Stimulated activated CD8-positive, alpha-beta memory T cell treated with anti-CD3 and anti-CD28 coated beads, Interleukin-7, amount 100 ng/mL, for 4 hours (primary cell): ENCODE data around the gene EOLA2.
"Not testable (repeated sequence)": the region's sequence is repeated elsewhere in the genome, so short reads cannot be mapped to it uniquely, and the experiment has no call there.

Source experiments
- DNase-seq, 2 donors: peaks; one replicate each; pipeline ENCODE4 v3.0.0-alpha.2; 2020; ENCODE audit warnings: low read depth in 2 of 2

Gene EOLA2

DNA sequence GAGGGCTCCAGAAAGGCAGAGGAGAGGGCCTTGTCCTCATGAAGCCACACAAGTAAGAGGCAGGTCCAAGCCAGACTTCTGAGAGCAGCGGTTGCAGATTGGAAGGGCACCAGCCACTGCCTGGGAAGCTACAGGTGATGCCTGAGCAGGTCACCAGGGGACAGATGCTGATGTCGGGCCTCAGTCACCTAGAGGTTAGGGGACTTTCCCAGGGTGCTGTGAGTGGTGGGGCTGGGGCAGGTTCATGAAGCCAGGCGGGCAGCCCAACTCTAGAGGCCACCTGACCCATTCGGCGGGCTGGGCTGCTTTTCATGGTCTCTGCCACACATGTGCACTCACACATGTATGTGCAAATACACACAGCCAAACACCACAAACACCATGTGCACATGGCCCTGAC is 5.3 kb downstream of the EOLA2 start:
- DNase-seq: not testable (repeated sequence)

GRCh38 chrX:149932150-149932549 is 6.1 kb downstream of the EOLA2 start:
- DNase-seq: not testable (repeated sequence)

- DNase-seq: not testable (repeated sequence)
Measured at GRCh38 chrX:149931355-149931754, 6.9 kb downstream of the EOLA2 start.

DNA sequence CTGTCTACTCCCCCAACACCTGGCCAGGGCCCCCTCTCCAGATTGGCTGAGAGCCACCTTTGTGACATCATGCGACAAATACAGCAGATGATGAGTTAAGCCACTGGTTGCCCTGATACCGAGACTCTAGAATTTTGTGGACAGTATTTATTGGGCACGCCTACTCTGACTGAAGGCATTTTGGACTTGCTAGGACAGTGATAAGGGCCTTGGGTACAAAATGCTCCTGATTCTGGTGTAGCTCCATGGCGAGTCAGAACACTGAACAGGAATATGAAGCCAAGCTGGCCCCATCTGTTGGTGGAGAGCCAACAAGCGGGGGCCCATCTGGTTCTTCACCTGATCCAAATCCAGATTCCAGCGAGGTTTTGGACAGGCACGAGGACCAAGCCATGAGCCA is 8.9 kb downstream of the EOLA2 start, which contains the start of gene HSFX4:
Gene HSFX4, plus strand, starts transcription at position 174 of the 400 bp plus-strand sequence. Its CDS starts 72 bp downstream, at position 246.
- DNase-seq: not testable (repeated sequence)

GRCh38 chrX:149928635-149929034 is 9.7 kb downstream of the EOLA2 start:
- not testable (repeated sequence) for DNase-seq

DNA sequence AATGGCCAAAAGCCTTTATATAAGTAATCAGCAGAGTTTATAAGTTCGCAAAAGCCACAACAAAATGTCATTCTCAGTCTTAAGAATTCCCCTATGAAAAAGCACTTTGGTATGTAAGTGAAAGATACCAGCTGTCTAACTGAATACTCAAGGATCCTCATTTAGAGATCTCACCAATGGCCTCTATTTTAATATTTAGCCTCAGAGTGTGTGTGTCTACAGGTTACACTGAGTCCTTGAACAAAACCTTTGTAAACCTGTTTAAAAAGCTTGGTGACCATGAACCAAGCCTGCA is 10.4 kb downstream of the EOLA2 start:
- not testable (repeated sequence) for DNase-seq

- DNase-seq: not testable (repeated sequence)
Measured at GRCh38 chrX:149927245-149927963, 10.9 kb downstream of the EOLA2 start.

DNA sequence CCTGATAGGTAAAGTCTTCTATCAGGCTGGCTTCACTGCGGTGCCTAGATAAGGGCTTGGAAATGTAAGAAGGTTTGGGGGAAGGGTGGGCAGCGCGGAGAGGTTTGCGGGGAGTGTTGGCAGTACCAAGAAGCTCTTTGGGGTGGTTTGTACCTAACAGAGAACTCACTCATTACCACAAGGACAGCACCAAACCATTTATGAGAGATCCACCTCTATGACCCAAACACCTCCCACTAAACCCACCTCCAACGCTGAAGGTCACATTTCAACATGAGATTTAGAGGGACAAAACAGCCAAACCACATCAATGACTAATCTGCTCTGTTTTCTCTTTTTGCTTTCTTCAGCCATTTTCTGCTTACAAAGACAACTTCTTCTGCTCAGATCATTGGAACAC is 13.9 kb downstream of the EOLA2 start:
- not testable (repeated sequence) for DNase-seq

GRCh38 chrX:149923836-149924235 is 14.5 kb downstream of the EOLA2 start:
- DNase-seq: not testable (repeated sequence)

- no peak for DNase-seq
Measured at GRCh38 chrX:149916745-149917392, 21.4 kb downstream of the EOLA2 start.

DNA sequence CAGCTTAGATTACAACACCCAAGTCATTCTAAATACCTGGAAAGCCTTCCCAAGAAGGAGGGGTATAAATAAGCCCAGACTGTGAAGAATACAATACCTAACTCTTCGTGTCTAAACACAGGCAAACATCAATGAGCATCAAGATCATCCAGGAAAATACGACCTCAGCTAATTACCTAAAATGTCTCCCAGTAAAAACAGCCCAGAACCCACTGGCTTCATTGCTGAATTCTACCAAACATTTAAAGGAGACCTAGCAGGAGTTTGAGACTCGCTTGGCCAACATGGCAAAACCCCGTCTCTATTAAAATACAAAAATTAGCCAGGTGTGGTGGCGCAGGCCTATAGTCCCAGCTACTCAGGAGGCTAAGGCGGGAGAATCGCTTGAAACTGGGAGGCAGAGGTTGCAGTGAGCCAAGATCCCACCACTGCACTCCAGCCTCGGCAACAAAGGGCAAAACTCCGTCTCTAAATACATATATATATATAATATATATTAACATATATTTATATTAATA is 28.1 kb downstream of the EOLA2 start:
- DNase-seq: no peak

DNA sequence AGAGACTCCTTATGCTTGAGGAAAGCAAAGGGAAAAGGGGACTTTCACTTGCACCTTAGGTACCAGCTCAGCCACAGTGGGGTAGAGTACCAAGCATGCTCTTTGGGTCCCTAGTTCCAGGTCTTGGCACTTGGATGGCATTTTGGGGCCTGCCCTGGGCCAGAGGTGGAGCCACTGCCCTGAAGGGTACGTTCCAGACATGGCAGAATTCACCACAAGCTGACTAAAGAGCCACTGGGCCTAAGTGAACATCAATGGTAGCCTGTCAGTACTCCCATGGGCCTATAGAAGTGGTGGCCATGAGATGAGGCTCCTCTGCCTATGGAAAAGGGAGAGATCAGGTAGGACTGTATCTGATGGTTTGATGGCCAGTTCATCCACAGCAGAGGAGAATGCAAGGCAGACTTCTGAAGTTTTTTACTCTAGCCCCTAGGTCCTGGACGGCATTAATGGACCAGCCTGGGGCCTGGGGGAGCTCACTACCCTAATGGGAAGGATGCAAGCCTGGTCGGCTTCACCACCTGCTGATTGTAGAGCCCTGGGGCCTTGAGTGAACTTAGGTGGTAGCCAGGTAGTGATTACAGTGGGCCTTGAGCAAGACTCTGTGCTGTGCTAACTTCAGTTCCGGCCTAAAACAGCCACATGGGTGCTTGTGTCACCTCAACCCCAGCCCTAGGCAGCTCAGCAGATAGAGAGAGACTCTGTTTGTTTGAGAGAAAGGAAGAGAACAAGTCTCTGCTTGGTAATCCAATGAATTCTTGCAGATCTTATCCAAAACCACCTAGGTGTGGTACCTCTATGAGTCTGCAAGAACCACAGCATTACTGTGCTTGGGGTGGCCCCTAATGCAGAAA is 28.7 kb downstream of the EOLA2 start:
- DNase-seq: no peak

DNA sequence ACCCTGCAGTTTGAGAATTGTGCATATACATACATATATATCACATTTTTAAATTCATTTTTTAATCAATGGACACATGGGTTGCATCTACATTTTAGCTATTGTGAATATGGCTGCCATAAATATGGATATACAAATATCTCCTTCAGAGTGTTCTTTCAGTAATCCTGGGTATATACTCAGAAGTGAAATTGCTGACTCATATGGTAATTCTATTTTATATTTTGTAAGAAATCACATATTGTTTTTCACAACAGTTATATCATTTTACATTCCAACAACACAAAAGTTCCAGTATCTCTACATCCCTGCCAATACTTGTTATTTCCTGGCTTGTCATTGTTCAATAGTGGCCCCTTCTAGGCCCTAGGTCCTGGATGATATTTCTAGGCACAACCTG is 29.6 kb downstream of the EOLA2 start:
- no peak for DNase-seq

- no peak for DNase-seq
Measured at GRCh38 chrX:149908308-149908707, 30.0 kb downstream of the EOLA2 start.

DNA sequence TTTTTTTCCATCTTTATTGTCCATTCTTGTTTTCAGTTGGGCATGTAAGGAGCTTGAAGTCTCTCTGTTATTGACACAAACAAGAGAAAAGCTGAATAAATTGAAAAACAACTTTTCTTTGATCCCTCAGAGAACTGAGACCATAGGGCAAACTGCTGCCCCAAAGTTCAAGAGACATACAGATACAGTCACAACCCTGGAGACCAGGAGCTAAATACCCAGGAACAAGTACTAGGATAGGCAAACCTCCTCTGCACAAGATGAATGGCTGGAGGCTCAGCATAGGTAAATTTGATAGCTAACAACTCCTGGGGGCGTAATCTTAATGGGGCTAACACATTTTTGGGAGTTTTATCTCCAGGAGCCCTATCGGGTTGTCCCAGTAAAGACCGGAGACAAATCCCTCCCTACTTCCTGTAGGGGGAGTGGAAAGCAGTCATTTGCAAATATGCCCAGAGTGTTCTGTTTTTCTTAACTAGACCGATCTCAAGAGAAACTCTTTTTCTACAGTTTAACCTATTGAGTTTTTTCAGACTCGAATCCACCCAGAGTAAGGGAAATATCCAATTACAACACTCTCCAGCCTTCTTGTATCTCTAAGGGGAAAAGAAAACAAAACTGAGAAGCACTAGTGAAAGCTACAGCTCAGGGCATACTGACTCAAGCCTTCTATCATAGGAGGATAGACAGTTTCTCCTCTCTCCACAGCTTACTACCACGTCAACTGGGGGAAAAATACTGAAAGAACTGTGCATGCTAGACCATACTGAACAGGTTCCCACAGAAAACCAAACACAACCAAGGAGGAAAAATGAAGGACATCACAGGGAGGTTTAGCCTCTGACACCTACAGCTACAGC is 34.2 kb downstream of the EOLA2 start:
- no peak for DNase-seq

GRCh38 chrX:149898554-149898953 is 39.7 kb downstream of the EOLA2 start:
- DNase-seq: no peak

DNA sequence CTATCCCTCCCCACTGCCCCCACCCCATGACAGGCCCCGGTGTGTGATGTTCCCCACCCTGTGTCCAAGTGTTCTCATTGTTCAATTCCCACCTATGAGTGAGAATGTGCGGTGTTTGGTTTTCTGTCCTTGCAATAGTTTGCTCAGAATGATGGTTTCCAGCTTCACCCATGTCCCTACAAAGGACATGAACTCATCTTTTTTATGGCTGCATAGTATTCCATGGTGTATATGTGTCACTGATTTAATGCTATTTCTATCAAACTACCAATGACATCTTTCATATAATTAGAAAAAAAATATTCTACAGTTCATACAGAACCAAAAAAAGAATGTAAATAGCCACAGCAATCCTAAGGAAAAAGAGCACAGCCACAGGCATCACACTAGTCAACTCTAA is 47.5 kb downstream of the EOLA2 start:
- not testable (repeated sequence) for DNase-seq
